ENCODE data around the gene TENM3. TPM values are rescaled to one million over a fixed set of nuclear protein-coding genes. Genes with fewer than 3 reads are reported as not detected.

The TENM3 gene
- total RNA-seq, 2 experiments from 2014 or later, result not detected

DNA sequence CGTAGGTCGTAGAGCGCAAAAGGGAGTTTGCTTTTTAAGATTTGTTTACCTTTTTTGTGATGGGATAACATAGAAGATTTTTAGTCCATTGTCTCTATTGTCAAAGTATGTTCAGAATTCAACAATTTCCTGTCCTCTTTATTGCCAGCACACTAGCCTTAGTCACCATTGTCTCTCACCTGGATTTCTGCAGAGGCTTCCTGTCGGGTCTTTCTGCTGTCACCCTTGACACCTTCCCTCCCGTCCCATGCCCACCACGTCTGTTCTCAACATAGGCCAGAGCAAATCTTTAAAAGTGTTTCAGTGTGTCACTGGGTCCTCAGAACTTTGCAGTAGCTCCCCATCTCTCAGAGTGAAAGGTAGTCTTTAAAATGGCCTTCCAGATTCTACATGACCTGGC lies 323.9 kb downstream of the TENM3 start:
- CTCF ChIA-PET, result no interaction called here

DNA sequence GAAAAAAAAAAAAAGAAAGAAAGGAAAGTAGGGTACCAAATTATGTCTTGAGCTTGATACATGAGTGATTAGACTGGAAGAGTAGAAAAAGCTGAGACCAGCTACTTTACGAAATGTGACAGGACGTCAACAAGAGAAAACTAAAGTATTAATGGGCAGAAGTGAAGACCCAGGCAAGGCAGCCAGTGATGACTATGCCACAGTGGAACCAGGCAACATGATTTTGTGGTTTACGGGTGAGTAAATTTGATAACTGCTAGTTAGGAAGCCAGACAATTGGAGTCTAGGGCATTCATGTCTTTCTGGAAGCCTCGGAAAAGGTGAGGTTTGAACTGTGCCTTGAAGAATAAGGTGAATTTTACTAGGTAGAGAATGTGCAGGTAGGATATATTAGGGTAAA lies 326.4 kb downstream of the TENM3 start:
- CTCF ChIA-PET, result no interaction called here
- intact Hi-C loops (cut with micrococcal nuclease), result no loop called here

More for the DNA sequence above, 323.9 kb downstream of the TENM3 start:
- Mint-ChIP-seq H3K36me3 (ENCODE audit: low read depth) (no peaks in the 10 kb centered on the region), H3K27me3 (ENCODE audit: low read depth) (peaks cover 13% of the 10 kb centered on the region), H3K4me3 (no peak overlapping the region), H3K9me3 (no peaks in the 10 kb centered on the region), H3K27ac (no peak overlapping the region), H3K4me1 (ENCODE audit: low read depth) (no peaks in the 10 kb centered on the region)
- DNase-seq, result no peak
- intact Hi-C loops (cut with micrococcal nuclease), result no loop called here

DNA sequence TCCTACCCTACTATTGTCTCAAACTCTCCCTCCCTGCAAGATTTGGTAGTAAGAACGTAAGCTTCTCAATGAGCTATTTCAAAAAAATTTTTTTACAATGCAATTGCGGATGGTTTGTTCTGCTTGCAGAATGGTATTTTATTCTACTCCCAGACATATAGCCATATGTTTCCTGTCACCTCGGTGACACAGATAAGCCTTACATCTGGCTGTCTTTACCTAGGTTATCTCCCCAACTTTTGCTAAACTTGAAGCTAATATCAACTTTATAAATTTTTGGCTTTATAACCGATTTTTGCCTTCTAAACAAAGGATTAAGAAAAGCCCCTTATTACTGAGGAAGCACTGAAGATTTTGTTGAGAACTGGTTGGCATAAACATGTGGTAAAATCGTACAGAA lies 331.5 kb downstream of the TENM3 start:
- Mint-ChIP-seq H3K27ac (no peak overlapping the region), H3K36me3 (ENCODE audit: low read depth) (no peaks in the 10 kb centered on the region), H3K4me1 (ENCODE audit: low read depth) (no peaks in the 10 kb centered on the region), H3K4me3 (no peak overlapping the region), H3K27me3 (ENCODE audit: low read depth) (peaks cover 14% of the 10 kb centered on the region), H3K9me3 (no peaks in the 10 kb centered on the region)
- DNase-seq, result no peak
- CTCF ChIA-PET, result no interaction called here
- intact Hi-C loops (cut with micrococcal nuclease), result no loop called here

More for the DNA sequence above, 326.4 kb downstream of the TENM3 start:
- no peaks in the 10 kb centered on the region for H3K9me3 Mint-ChIP-seq
- no peak overlapping the region for H3K27ac Mint-ChIP-seq
- H3K4me3 Mint-ChIP-seq, result no peak overlapping the region
- no peak for DNase-seq
- H3K36me3 Mint-ChIP-seq (ENCODE audit: low read depth), result no peaks in the 10 kb centered on the region
- peaks cover 8% of the 10 kb centered on the region for H3K27me3 Mint-ChIP-seq (ENCODE audit: low read depth)
- no peaks in the 10 kb centered on the region for H3K4me1 Mint-ChIP-seq (ENCODE audit: low read depth)

DNA sequence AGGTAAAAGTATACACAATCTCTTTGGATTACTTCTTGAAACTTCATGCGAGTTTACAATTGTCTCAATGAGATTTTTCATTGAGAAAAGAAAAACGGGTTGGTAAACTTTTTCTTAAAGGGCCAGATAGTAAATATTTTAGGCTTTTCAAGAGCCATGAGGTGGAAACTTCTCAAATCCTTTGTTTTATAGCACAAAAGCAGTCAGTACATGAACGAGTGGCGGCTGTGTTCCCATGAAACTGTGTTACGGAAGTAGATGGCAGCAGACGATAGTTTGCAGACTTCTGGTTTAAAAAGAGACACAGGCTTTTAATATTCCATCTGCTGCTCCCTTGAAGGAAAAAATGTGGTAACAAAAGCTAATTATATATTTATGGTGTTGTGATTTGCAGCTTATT lies 332.0 kb downstream of the TENM3 start:
- Mint-ChIP-seq H3K27ac (no peak overlapping the region), H3K36me3 (ENCODE audit: low read depth) (no peaks in the 10 kb centered on the region), H3K27me3 (ENCODE audit: low read depth) (peaks cover 10% of the 10 kb centered on the region), H3K4me3 (no peak overlapping the region), H3K4me1 (ENCODE audit: low read depth) (no peaks in the 10 kb centered on the region), H3K9me3 (no peaks in the 10 kb centered on the region)
- intact Hi-C loops (cut with micrococcal nuclease), result no loop called here
- CTCF ChIA-PET, result no interaction called here
- no peak for DNase-seq

DNA sequence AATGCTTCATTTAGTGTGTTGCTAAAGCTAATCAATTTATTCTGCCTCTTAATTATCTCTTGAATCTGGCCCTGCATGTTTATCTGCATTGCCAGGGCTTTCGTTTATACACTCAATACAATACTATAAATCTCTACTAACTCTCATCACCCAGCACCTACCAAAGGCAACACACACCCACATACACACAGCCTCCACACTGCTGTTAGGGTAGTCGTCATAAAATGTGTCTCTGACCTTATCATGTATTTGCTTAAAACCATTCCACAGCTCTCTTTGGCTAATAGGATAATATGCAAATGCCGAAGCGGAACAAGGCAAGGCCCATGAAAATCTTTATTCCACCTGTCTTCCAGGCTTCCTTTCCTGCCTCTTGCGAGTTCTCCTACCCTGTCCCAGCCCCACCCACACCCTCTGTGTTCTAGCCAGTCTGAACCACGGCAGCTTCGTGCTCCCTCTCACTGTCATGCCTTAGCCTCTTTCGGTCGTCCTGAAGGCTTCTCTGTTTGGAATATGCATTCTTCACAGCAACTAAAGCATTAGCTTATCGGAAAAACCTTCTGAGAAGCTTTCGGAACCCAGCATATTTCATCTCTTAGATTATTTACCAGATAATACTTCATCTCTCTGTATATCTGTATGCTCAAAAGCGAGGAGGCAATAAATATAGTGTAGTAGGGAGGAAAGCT lies 333.5 kb downstream of the TENM3 start:
- Mint-ChIP-seq H3K27me3 (ENCODE audit: low read depth) (peaks cover 10% of the 10 kb centered on the region), H3K9me3 (no peaks in the 10 kb centered on the region), H3K27ac (no peak overlapping the region), H3K4me3 (no peak overlapping the region), H3K4me1 (ENCODE audit: low read depth) (no peaks in the 10 kb centered on the region), H3K36me3 (ENCODE audit: low read depth) (no peaks in the 10 kb centered on the region)
- DNase-seq, result no peak
- intact Hi-C loops (cut with micrococcal nuclease), result no loop called here
- CTCF ChIA-PET, result no interaction called here

DNA sequence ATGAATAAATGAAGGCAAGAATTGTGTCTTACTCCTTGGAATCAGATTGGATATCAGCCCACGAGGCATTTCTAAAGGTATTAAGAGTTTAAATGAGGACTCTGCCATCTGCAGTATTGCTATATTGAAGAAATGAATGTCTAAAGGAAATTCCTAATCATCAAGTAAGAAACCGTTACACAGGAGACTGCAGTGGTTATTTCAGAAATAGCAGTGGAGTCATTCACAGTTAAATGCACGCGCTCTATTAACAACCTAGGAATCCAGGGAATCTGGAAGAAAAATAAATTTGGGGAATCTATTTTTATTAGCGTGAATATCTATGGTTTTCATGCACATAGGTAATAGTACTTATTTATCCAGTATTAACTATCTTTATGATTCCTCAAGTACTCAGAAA lies 334.2 kb downstream of the TENM3 start:
- intact Hi-C loops (cut with micrococcal nuclease), result no loop called here
- H3K27ac Mint-ChIP-seq, result no peak overlapping the region
- no peak for DNase-seq
- peaks cover 13% of the 10 kb centered on the region for H3K27me3 Mint-ChIP-seq (ENCODE audit: low read depth)
- no peaks in the 10 kb centered on the region for H3K4me1 Mint-ChIP-seq (ENCODE audit: low read depth)
- no peaks in the 10 kb centered on the region for H3K36me3 Mint-ChIP-seq (ENCODE audit: low read depth)
- CTCF ChIA-PET, result no interaction called here
- H3K4me3 Mint-ChIP-seq, result no peak overlapping the region
- H3K9me3 Mint-ChIP-seq, result no peaks in the 10 kb centered on the region

DNA sequence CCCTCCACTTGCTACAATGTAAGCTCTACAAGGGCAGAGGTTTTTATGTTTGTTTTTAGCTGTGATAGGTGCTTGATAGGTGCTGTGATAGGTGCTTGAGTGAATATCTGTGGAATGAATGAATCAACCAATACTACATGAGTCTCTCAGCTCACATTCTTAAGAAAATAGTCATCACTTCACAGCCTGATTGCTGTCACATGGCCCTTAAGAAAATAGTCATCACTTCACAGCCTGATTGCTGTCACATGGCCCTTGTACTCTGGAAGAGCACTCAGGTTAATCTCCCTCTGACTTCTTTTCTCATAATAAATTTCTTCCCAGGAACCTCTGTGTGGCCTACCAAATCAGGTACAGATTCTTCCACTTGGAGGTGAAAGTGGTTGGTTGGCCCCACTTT lies 335.2 kb downstream of the TENM3 start:
- H3K9me3 Mint-ChIP-seq, result no peaks in the 10 kb centered on the region
- no peak overlapping the region for H3K4me3 Mint-ChIP-seq
- DNase-seq, result no peak
- CTCF ChIA-PET, result no interaction called here
- intact Hi-C loops (cut with micrococcal nuclease), result no loop called here
- peaks cover 15% of the 10 kb centered on the region for H3K27me3 Mint-ChIP-seq (ENCODE audit: low read depth)
- no peaks in the 10 kb centered on the region for H3K36me3 Mint-ChIP-seq (ENCODE audit: low read depth)
- no peak overlapping the region for H3K27ac Mint-ChIP-seq
- H3K4me1 Mint-ChIP-seq (ENCODE audit: low read depth), result no peaks in the 10 kb centered on the region

DNA sequence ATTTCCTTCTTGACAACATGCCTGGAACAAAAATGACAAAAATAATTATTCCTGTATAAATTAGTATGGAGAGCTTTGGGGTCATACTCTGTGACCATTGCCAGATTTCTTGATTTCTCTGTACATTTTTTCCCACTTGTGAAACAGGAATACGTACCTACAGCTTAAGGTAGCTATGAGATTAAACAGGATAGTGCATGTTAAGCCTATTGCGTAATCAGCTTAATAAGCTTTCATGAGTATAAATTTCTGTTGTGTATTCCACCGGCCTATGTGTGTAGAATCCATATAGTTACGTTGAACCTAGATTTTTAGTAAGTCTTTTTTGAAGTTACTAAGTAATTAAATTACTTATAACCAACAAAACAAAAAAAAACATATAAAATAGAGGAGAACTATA lies 339.0 kb downstream of the TENM3 start:
- Mint-ChIP-seq H3K4me3 (no peak overlapping the region), H3K4me1 (ENCODE audit: low read depth) (no peaks in the 10 kb centered on the region), H3K27me3 (ENCODE audit: low read depth) (peaks cover 8% of the 10 kb centered on the region), H3K9me3 (no peaks in the 10 kb centered on the region), H3K27ac (no peak overlapping the region), H3K36me3 (ENCODE audit: low read depth) (no peaks in the 10 kb centered on the region)
- intact Hi-C loops (cut with micrococcal nuclease), result no loop called here
- DNase-seq, result no peak
- CTCF ChIA-PET, result interaction anchor here (0.7 kb wide), 1 partner anchor 9 kb away, joined by 3 read pairs; no protein-coding TSS in a partner anchor

DNA sequence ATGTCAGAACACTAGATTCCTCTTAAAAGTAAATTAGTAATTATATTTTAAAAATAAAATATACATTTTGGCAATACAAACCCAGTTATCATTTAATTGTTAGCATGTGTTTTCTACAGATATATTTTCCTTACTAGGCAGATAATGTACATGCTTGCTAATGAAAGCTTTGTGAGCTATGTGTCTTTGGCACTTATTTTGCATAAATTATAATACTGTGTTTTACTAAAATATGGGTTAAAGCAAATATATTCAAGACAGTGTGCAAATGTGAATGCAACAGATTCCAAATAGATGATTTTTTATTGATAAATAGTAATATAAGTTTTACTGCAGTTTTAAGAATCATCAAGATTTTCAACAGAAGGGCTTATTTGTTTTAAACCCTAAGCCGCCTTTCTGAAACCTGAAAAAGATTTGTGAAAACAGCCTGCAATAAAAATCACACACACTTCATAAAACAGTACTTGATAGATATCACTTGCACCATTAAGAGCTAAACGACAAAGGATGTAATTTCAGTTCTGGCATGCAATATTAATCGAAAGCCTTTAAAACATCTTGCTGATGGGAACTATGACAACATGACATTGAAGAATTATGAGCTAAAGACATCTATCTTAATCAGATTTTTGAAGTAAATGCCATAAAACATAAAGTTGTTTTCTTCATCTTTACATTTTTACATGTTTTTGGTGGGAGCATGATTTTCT lies 340.7 kb downstream of the TENM3 start:
- Mint-ChIP-seq H3K36me3 (ENCODE audit: low read depth) (no peaks in the 10 kb centered on the region), H3K4me3 (no peak overlapping the region), H3K9me3 (peaks cover 2% of the 10 kb centered on the region), H3K27me3 (ENCODE audit: low read depth) (peaks cover 5% of the 10 kb centered on the region), H3K4me1 (ENCODE audit: low read depth) (no peaks in the 10 kb centered on the region), H3K27ac (no peak overlapping the region)
- CTCF ChIA-PET, result no interaction called here
- intact Hi-C loops (cut with micrococcal nuclease), result no loop called here
- DNase-seq, result no peak

DNA sequence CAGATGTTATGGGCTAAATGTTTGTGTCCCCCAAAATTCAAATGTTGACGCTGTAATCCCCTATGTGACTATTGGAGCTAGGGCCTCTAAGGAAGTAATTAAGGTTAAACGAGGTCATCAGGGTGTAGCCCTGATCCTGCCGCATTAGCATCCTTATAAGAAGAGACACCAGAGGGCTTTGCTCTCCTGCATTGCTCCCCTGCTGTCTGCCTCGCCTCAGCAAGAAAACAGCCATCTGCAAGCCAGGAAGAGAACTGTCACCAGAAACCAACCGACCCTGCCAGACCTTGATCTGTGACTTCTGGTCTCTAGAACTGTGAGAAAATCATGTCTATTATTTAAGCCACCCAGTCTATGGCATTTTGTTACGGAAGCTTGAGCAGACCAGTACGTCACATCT lies 342.1 kb downstream of the TENM3 start:
- Mint-ChIP-seq H3K4me3 (no peak overlapping the region), H3K36me3 (ENCODE audit: low read depth) (no peaks in the 10 kb centered on the region), H3K4me1 (ENCODE audit: low read depth) (no peaks in the 10 kb centered on the region), H3K9me3 (peaks cover 2% of the 10 kb centered on the region), H3K27ac (no peak overlapping the region), H3K27me3 (ENCODE audit: low read depth) (peaks cover 5% of the 10 kb centered on the region)
- DNase-seq, result no peak
- CTCF ChIA-PET, result interaction anchor here (0.6 kb wide), 1 partner anchor 269 kb away, joined by 3 read pairs; no protein-coding TSS in a partner anchor
- intact Hi-C loops (cut with micrococcal nuclease), result no loop called here

DNA sequence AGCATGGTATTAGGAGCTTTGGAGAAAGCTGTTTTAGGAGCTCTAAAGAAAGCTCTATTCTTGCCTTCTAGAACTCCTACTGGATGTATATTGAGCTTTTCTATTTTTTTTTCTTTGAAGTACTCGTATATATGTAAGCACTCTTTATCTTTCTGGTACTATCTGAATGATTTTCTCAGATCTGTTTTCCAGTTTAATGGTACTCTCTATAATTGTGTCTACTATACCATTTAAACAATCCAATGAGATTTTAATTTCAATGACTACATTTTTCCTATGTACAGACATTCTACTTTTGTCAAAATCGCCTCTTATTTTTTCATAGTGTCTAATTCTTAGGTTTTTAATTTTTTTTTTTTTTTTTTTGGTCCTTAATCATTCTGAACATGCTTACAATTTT lies 345.9 kb downstream of the TENM3 start:
- intact Hi-C loops (cut with micrococcal nuclease), result no loop called here
- Mint-ChIP-seq H3K4me1 (ENCODE audit: low read depth) (no peaks in the 10 kb centered on the region), H3K4me3 (no peak overlapping the region), H3K27ac (no peak overlapping the region), H3K36me3 (ENCODE audit: low read depth) (no peaks in the 10 kb centered on the region), H3K27me3 (ENCODE audit: low read depth) (peaks cover 8% of the 10 kb centered on the region), H3K9me3 (peaks cover 4% of the 10 kb centered on the region)
- no peak for DNase-seq
- CTCF ChIA-PET, result interaction anchor here (0.6 kb wide), 1 partner anchor 1277 kb away, joined by 3 read pairs; no protein-coding TSS in a partner anchor

DNA sequence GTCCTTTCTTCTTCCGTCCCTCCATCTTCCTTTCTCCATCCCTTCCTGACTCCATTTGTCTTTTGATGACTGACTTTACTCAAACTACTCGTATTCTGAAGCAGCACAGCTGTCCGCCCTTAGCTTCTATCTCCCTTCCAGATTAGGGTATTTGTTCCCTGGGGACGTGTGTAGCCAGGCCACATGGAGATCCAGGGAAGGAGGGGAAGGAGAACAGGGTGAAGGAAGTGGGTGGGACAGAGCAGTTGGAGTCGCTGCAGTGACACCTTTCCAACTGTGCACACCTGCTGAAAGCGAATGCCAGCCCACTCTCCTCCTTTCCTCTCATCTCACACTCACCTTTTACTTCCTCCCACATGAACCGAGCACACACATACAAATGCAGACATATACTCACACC lies 350.2 kb downstream of the TENM3 start:
- Mint-ChIP-seq H3K4me1 (ENCODE audit: low read depth) (no peaks in the 10 kb centered on the region), H3K4me3 (no peak overlapping the region), H3K9me3 (peaks cover 3% of the 10 kb centered on the region), H3K36me3 (ENCODE audit: low read depth) (no peaks in the 10 kb centered on the region), H3K27ac (no peak overlapping the region), H3K27me3 (ENCODE audit: low read depth) (peaks cover 12% of the 10 kb centered on the region)
- intact Hi-C loops (cut with micrococcal nuclease), result no loop called here
- CTCF ChIA-PET, result no interaction called here
- DNase-seq, result no peak

DNA sequence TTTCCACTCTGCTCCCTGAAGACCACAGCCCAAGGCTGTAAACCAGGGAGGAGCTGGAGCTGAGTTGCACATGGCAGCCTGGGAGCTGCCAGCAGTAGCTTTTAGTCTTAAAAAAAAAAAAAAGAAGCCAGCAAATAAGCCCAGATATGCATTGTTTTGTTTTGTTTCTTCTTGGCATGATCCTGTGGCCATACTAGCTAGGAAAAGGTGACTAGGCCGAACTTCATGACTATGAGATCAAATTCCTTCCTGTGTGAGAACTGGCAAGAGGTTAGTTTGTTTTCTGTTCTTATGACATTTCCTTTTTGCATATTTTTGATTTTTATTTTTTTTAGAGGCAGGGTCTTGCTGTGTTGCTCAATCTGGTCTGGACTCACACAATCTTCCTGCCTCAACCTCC lies 350.7 kb downstream of the TENM3 start:
- Mint-ChIP-seq H3K9me3 (peaks cover 3% of the 10 kb centered on the region), H3K4me1 (ENCODE audit: low read depth) (no peaks in the 10 kb centered on the region), H3K36me3 (ENCODE audit: low read depth) (no peaks in the 10 kb centered on the region), H3K27me3 (ENCODE audit: low read depth) (peaks cover 12% of the 10 kb centered on the region), H3K4me3 (no peak overlapping the region), H3K27ac (no peak overlapping the region)
- intact Hi-C loops (cut with micrococcal nuclease), result no loop called here
- CTCF ChIA-PET, result no interaction called here
- no peak for DNase-seq
